ENCODE measurements around the gene DPF1. TPM values are rescaled to one million over a fixed set of nuclear protein-coding genes. Genes with fewer than 3 reads are reported as not detected.

The DPF1 gene
- total RNA-seq, 1 donor from 2014 or later: 3.4 TPM

DNA sequence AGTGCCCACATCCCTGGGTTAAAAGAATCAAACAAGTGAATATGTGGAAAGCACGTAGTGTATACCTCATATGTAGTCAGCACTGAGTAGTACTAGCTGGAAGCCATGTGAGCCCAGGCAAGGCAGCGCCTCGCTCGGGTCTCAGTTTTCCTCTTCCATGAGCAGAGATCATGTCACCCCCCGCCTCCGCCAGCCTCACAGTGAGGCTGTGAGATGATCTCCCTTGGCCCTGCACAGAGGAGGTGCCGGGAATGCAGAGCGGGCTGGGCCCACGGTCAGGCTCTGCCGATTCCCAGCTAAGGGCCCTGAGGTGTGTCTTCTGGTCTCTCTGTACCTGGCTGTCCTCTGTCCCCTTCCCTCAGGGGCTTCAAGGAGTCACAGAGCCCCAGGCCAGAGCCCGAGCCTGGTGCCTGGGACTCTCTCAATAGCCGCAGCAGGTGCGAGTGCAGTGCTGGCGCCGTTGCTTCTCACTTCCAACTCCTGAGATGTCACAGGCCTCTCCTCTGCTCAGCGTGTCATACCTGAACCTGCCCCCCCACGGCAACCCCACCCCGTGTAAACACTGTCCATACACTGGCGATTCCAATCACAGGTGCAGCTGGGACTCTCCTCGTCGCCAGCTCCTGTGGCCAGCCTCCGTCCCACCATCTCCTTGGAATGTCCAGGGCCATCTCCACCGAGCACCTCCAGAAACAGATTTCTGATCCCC is 26.9 kb downstream of the DPF1 start:
- H3K79me2 ChIP-seq (ENCODE audit: low read depth): no peaks in the 10 kb centered on the region
- no peak overlapping the region for H3K4me3 ChIP-seq
- H3K27ac ChIP-seq: no peak overlapping the region
- Mint-ChIP-seq H3K36me3 (peaks cover 11% of the 10 kb centered on the region), H3K27ac (no peak overlapping the region), H3K27me3 (ENCODE audit: insufficient read depth, low read depth) (peaks cover 6% of the 10 kb centered on the region), H3K4me3 (no peak overlapping the region), H3K4me1 (no peaks in the 10 kb centered on the region), H3K9me3 (no peaks in the 10 kb centered on the region)
- no peaks in the 10 kb centered on the region for H3K36me3 ChIP-seq
- H2AFZ ChIP-seq (replicated peaks): no peak overlapping the region
- H4K20me1 ChIP-seq (ENCODE audit: low read depth): no peaks in the 10 kb centered on the region
- TF ChIP-seq EZH2phosphoT487 (IDR thresholded peaks at IDR 0.05) (no peak), EZH2 (IDR thresholded peaks at IDR 0.05) (no peak)
- peaks cover 9% of the 10 kb centered on the region for H3F3A ChIP-seq (ENCODE audit: low read depth)
- no peaks in the 10 kb centered on the region for H3K27me3 ChIP-seq
- H3K4me2 ChIP-seq: no peak overlapping the region
- H3K9ac ChIP-seq: no peak overlapping the region
- no peak for DNase-seq (ENCODE audit: low spot score)
- H3K9me3 ChIP-seq (ENCODE audit: low read depth): no peaks in the 10 kb centered on the region
- H3K4me1 ChIP-seq: no peaks in the 10 kb centered on the region

DNA sequence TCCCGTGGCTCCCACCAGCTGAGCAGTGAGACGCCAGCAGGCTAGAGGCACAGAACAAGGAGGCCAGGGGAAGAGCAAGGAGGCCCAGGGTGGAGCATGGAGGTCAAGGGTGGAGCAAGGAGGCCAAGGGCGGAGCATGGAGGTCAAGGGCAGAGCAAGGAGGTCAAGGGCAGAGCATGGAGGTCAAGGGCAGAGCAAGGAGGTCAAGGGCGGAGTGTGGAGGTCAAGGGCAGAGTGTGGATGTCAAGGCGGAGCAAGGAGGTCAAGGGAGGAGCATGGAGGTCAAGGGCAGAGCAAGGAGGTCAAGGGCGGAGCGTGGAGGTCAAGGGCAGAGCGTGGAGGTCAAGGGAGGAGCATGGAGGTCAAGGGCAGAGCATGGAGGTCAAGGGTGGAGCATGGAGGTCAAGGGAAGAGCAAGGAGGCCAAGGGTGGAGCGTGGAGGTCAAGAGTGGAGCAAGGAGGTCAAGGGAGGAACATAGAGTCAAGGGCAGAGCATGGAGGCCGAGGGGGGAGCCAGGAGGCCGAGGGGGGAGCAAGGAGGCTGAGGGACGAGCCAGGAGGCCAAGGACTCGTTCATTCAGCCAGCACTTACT is 27.7 kb downstream of the DPF1 start:
- Histone ChIP-seq H3K79me2 (ENCODE audit: low read depth) (no peaks in the 10 kb centered on the region), H3K4me3 (no peak overlapping the region), H3F3A (ENCODE audit: low read depth) (peaks cover 9% of the 10 kb centered on the region), H3K36me3 (no peaks in the 10 kb centered on the region), H3K27me3 (no peaks in the 10 kb centered on the region), H3K4me2 (no peak overlapping the region), H3K9ac (no peak overlapping the region), H4K20me1 (ENCODE audit: low read depth) (no peaks in the 10 kb centered on the region), H3K27ac (no peak overlapping the region), H3K4me1 (no peaks in the 10 kb centered on the region), H3K9me3 (ENCODE audit: low read depth) (no peaks in the 10 kb centered on the region), H2AFZ (replicated peaks) (no peak overlapping the region)
- H3K27ac Mint-ChIP-seq: peak overlapping the region; percentile 74
- H3K9me3 Mint-ChIP-seq: no peaks in the 10 kb centered on the region
- DNase-seq (ENCODE audit: low spot score): no peak
- TF ChIP-seq EZH2phosphoT487 (IDR thresholded peaks at IDR 0.05): no peak
- H3K4me1 Mint-ChIP-seq: no peaks in the 10 kb centered on the region
- H3K4me3 Mint-ChIP-seq: peak overlapping the region; percentile 24
- H3K27me3 Mint-ChIP-seq (ENCODE audit: insufficient read depth, low read depth): peaks cover 6% of the 10 kb centered on the region
- peaks cover 8% of the 10 kb centered on the region for H3K36me3 Mint-ChIP-seq

DNA sequence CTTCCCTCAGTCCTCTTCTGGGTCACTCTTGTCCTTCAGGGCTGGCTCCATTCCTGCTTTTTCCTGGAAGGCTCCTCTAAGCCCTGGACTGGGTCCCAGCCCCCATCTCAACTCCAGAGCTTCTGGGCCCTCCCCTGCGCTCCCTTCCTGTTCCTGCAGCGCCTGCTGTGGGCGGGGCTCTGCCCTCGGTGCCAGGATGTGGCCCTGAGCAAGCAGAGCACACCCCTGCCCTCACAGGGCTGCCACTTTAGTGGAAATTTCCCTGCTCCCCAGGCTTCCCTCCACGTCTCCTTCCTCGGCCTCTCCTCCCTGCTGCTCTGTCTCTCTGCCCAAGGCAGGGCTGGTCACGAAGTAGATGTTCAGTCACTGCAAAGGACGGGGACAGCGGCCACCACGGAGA is 28.8 kb downstream of the DPF1 start:
- TF ChIP-seq EZH2phosphoT487 (IDR thresholded peaks at IDR 0.05) (no peak), EZH2 (IDR thresholded peaks at IDR 0.05) (no peak)
- TF ChIP-seq, protein P1, sequence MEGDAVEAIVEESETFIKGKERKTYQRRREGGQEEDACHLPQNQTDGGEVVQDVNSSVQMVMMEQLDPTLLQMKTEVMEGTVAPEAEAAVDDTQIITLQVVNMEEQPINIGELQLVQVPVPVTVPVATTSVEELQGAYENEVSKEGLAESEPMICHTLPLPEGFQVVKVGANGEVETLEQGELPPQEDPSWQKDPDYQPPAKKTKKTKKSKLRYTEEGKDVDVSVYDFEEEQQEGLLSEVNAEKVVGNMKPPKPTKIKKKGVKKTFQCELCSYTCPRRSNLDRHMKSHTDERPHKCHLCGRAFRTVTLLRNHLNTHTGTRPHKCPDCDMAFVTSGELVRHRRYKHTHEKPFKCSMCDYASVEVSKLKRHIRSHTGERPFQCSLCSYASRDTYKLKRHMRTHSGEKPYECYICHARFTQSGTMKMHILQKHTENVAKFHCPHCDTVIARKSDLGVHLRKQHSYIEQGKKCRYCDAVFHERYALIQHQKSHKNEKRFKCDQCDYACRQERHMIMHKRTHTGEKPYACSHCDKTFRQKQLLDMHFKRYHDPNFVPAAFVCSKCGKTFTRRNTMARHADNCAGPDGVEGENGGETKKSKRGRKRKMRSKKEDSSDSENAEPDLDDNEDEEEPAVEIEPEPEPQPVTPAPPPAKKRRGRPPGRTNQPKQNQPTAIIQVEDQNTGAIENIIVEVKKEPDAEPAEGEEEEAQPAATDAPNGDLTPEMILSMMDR (IDR thresholded peaks at IDR 0.05): no peak
- H3K27me3 ChIP-seq: no peaks in the 10 kb centered on the region
- Mint-ChIP-seq H3K4me1 (peaks cover under 1% of the 10 kb centered on the region), H3K27ac (no peak overlapping the region), H3K27me3 (ENCODE audit: insufficient read depth, low read depth) (peaks cover 6% of the 10 kb centered on the region), H3K4me3 (no peak overlapping the region), H3K9me3 (no peaks in the 10 kb centered on the region), H3K36me3 (peaks cover 7% of the 10 kb centered on the region)
- peaks cover 9% of the 10 kb centered on the region for H3F3A ChIP-seq (ENCODE audit: low read depth)
- no peaks in the 10 kb centered on the region for H3K4me1 ChIP-seq
- no peaks in the 10 kb centered on the region for H3K79me2 ChIP-seq (ENCODE audit: low read depth)
- DNase-seq (ENCODE audit: low spot score): no peak
- no peaks in the 10 kb centered on the region for H3K36me3 ChIP-seq
- H3K4me2 ChIP-seq: no peak overlapping the region
- no peaks in the 10 kb centered on the region for H3K9me3 ChIP-seq (ENCODE audit: low read depth)
- H3K4me3 ChIP-seq: no peak overlapping the region
- no peak overlapping the region for H2AFZ ChIP-seq (replicated peaks)
- no peaks in the 10 kb centered on the region for H4K20me1 ChIP-seq (ENCODE audit: low read depth)
- H3K27ac ChIP-seq: no peak overlapping the region
- no peak overlapping the region for H3K9ac ChIP-seq

DNA sequence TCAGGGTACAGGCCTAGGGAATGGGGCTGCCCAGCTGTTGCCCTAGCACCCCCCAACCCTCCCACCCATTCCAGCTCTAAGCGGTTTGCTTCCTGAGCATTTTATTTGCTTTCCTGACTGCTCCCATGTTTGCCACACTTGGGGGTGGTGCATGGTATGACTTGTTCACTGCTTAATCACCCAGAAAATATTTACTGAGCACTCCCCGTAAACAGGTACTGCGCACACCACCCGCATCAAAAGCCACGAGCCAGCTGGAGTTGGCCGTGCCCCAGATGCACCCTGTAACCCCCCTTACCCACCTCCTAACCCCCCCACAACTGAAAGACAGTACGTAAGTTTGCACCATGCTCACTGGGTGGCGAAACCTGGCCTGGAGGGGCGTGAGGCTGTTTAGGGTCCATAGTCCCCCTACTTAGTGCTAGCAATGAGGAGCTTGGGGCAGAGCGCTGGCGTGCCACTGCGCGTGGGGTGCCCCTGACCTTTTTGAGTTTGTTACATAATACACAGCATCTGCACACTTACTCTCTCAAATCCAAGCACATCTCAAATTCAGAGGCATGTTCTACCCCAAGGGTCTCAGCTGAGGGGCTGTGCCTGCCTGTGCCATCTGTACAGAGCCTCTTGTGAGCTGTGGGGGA is 29.8 kb downstream of the DPF1 start:
- TF ChIP-seq EZH2 (IDR thresholded peaks at IDR 0.05) (no peak), EZH2phosphoT487 (IDR thresholded peaks at IDR 0.05) (no peak)
- TF ChIP-seq, protein P1 (IDR thresholded peaks at IDR 0.05): no peak
- peaks cover 7% of the 10 kb centered on the region for H3K36me3 Mint-ChIP-seq
- Histone ChIP-seq H3K79me2 (ENCODE audit: low read depth) (no peaks in the 10 kb centered on the region), H3K9ac (no peak overlapping the region), H3K4me3 (no peak overlapping the region), H3K36me3 (no peaks in the 10 kb centered on the region), H3F3A (ENCODE audit: low read depth) (peaks cover 9% of the 10 kb centered on the region), H4K20me1 (ENCODE audit: low read depth) (no peaks in the 10 kb centered on the region), H3K27me3 (no peaks in the 10 kb centered on the region), H3K9me3 (ENCODE audit: low read depth) (no peaks in the 10 kb centered on the region), H3K4me1 (no peaks in the 10 kb centered on the region), H3K27ac (no peak overlapping the region), H3K4me2 (no peak overlapping the region), H2AFZ (replicated peaks) (no peak overlapping the region)
- no peak for DNase-seq (ENCODE audit: low spot score)
- H3K4me1 Mint-ChIP-seq: peaks cover 2% of the 10 kb centered on the region
- no peak overlapping the region for H3K4me3 Mint-ChIP-seq
- no peak overlapping the region for H3K27ac Mint-ChIP-seq
- no peaks in the 10 kb centered on the region for H3K9me3 Mint-ChIP-seq
- peaks cover 6% of the 10 kb centered on the region for H3K27me3 Mint-ChIP-seq (ENCODE audit: insufficient read depth, low read depth)

Measured in neural progenitor cell (in vitro differentiated cells).